KMS-11 (cell line): Measurements from ENCODE around the gene LPIN3.

Experiments
- H2AFZ ChIP-seq: fragments of 200-600 bp; sonication (generic); 2 replicates; pipeline ENCODE4 v1.6.1; 2016; ENCODE audit warnings: antibody characterized with exemption, mixed run types, low read depth
- H3K27ac ChIP-seq: fragments of 200-600 bp; sonication (generic); 2 replicates; pipeline ENCODE4 v1.6.1; 2016; ENCODE audit warnings: mild to moderate bottlenecking, mixed run types
- H3K27me3 ChIP-seq: fragments of 200-600 bp; sonication (generic); 2 replicates; pipeline ENCODE4 v1.6.1; 2017; ENCODE audit warnings: mild to moderate bottlenecking, low read depth, mixed run types, moderate library complexity; ENCODE audit not compliant: insufficient read depth
- H3K36me3 ChIP-seq: fragments of 200-600 bp; sonication (generic); 2 replicates; pipeline ENCODE4 v1.6.1; 2017; ENCODE audit warnings: mild to moderate bottlenecking, mixed run types; ENCODE audit not compliant: insufficient read depth
- H3K4me1 ChIP-seq: fragments of 200-600 bp; sonication (generic); 2 replicates; pipeline ENCODE4 v1.6.1; 2016; ENCODE audit warnings: mild to moderate bottlenecking, low read depth, mixed run types; ENCODE audit not compliant: poor library complexity, severe bottlenecking
- H3K4me2 ChIP-seq: fragments of 200-600 bp; sonication (generic); 2 replicates; pipeline ENCODE4 v1.7.0; 2016; ENCODE audit warnings: mild to moderate bottlenecking, mixed run types
- H3K4me3 ChIP-seq: fragments of 200-600 bp; sonication (generic); IDR thresholded peaks from 2 replicates; pipeline ENCODE4 v1.6.1; 2017; ENCODE audit warnings: low read depth, low read length, mixed read lengths; ENCODE audit not compliant: insufficient read depth
- H3K79me2 ChIP-seq: fragments of 200-600 bp; sonication (generic); 2 replicates; pipeline ENCODE4 v1.6.1; 2016; ENCODE audit warnings: low read depth, mixed run types; ENCODE audit not compliant: insufficient read depth
- H3K9ac ChIP-seq: fragments of 200-600 bp; sonication (generic); 2 replicates; pipeline ENCODE4 v1.6.1; 2016; ENCODE audit warnings: mild to moderate bottlenecking, mixed run types
- H4K20me1 ChIP-seq: fragments of 200-600 bp; sonication (generic); 2 replicates; pipeline ENCODE4 v1.6.1; 2016; ENCODE audit warnings: mild to moderate bottlenecking, mixed run types; ENCODE audit not compliant: insufficient read depth
- TF ChIP-seq, protein P1 (sequence below): fragments of 200-600 bp; sonication (generic); conservative IDR thresholded peaks from 2 replicates; pipeline ENCODE4 v1.6.1; 2017; ENCODE audit warnings: low read depth, mild to moderate bottlenecking, antibody characterized with exemption, low read length, moderate library complexity, mixed read lengths

LPIN3 gene

DNA sequence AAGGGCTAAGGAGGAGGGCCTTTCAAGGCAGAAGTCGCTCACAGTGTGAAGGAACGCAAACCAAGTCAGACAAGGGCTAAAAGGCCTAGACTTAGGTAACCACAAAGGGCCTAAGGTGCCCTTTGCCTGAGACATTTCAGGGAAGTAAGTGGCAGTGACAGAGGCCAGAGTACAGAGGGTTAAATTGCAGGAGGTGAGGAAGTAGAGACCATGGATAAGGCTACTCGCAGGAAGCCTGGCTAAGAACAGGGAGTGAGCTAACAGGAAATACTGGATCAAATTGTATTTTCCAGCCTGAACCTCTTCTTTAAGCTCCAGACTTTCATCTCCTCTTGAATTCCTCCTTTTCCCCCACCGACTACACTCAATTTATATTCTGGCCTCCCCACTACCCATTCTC lies 39.7 kb upstream of the LPIN3 start:
- no peaks in the 10 kb centered on the region for H3K36me3 ChIP-seq
- no peak overlapping the region for H3K4me3 ChIP-seq
- H4K20me1 ChIP-seq, result no peaks in the 10 kb centered on the region
- H3K27me3 ChIP-seq, result no peaks in the 10 kb centered on the region
- H3K4me2 ChIP-seq, result no peak overlapping the region
- no peak overlapping the region for H3K9ac ChIP-seq
- TF ChIP-seq, protein P1, sequence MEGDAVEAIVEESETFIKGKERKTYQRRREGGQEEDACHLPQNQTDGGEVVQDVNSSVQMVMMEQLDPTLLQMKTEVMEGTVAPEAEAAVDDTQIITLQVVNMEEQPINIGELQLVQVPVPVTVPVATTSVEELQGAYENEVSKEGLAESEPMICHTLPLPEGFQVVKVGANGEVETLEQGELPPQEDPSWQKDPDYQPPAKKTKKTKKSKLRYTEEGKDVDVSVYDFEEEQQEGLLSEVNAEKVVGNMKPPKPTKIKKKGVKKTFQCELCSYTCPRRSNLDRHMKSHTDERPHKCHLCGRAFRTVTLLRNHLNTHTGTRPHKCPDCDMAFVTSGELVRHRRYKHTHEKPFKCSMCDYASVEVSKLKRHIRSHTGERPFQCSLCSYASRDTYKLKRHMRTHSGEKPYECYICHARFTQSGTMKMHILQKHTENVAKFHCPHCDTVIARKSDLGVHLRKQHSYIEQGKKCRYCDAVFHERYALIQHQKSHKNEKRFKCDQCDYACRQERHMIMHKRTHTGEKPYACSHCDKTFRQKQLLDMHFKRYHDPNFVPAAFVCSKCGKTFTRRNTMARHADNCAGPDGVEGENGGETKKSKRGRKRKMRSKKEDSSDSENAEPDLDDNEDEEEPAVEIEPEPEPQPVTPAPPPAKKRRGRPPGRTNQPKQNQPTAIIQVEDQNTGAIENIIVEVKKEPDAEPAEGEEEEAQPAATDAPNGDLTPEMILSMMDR, result no peak
- no peaks in the 10 kb centered on the region for H3K4me1 ChIP-seq
- H2AFZ ChIP-seq, result no peak overlapping the region
- no peak overlapping the region for H3K27ac ChIP-seq
- no peaks in the 10 kb centered on the region for H3K79me2 ChIP-seq

DNA sequence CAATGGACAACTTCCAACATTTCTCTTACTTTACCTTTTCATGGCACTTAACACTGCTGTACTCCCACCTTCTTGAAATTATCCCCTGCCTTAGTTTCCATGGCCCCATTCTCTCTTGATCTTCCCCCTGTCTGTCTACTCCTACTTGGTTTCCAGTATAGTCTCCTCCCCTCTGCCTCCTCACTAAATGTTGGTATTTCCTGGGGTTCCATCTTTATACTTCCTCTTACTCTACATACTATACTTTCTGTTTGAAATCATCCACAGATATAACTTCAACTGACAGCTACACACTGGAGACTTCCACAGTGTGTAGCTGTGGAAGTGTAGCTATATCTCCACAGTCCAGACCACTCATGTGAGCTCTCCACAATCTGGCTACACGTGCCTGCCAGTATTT lies 36.6 kb upstream of the LPIN3 start:
- no peak overlapping the region for H3K9ac ChIP-seq
- no peaks in the 10 kb centered on the region for H3K4me1 ChIP-seq
- no peaks in the 10 kb centered on the region for H3K36me3 ChIP-seq
- TF ChIP-seq, protein P1, result no peak
- H3K4me2 ChIP-seq, result no peak overlapping the region
- no peak overlapping the region for H3K4me3 ChIP-seq
- no peaks in the 10 kb centered on the region for H4K20me1 ChIP-seq
- no peaks in the 10 kb centered on the region for H3K79me2 ChIP-seq
- H2AFZ ChIP-seq, result no peak overlapping the region
- H3K27ac ChIP-seq, result no peak overlapping the region
- H3K27me3 ChIP-seq, result no peaks in the 10 kb centered on the region

DNA sequence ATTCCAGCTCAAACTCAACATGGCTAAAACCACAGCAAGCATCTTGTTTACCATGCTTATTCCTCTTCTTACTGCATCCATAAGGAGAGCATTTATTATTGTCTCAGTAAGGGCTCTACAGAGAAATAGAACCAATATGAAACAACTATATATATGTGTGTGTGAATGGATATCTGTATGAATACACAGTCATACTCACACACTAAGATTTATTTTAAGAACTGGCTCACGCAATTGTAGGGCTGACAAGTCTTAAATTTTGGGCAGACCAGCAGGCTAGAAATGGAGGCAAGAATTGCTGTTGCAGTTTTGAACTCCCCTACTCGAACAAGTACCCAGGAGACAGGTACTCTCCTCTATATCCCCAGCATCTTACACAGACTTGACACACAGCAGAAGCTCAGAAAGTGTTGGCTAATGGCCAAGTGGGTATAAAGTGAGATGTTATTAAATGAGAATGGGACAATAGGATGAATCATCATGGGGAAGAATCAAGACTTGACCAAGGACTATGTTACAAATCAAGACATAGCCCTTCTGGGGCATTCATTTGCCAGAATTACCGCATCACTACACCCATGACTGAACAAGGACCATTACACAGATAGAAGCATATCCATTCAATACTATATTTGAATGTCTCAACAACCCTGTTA lies 36.1 kb upstream of the LPIN3 start:
- Histone ChIP-seq H2AFZ (no peak overlapping the region), H3K9ac (no peak overlapping the region), H4K20me1 (no peaks in the 10 kb centered on the region), H3K4me3 (no peak overlapping the region), H3K4me1 (no peaks in the 10 kb centered on the region), H3K27ac (no peak overlapping the region), H3K27me3 (no peaks in the 10 kb centered on the region), H3K4me2 (no peak overlapping the region), H3K79me2 (no peaks in the 10 kb centered on the region), H3K36me3 (no peaks in the 10 kb centered on the region)
- TF ChIP-seq, protein P1, result no peak

DNA sequence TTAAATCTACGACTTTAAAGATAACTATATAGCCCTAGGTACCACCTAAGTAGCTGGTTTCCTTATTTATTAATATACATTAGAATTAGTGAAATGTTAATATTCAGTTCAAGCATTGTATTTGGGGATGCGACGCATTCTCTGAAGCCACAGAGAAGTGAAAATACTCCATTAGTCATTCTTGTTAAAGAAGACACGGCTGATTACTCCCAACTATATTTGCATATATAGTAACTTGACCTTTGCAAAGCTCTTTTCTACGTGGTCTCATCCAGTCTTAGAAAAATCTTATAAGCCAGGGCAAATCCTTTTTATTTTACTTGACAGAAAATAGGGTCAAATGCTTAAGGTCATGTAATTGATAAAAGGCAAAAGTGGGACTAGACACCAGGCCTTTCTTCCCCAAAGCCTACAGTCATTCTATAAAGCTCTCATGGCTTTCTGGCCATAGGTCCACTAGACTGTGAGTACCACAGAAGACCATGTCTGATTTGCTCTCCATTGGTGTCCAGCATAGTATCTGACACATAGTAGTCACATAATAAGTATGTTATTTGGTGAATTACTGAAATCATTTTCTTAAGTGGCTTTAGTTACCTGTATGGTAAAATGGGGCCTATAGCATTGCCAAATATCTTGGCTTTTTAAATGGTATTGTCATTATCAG lies 34.4 kb upstream of the LPIN3 start:
- no peak overlapping the region for H3K9ac ChIP-seq
- no peaks in the 10 kb centered on the region for H3K79me2 ChIP-seq
- H3K27me3 ChIP-seq, result no peaks in the 10 kb centered on the region
- H4K20me1 ChIP-seq, result no peaks in the 10 kb centered on the region
- H2AFZ ChIP-seq, result no peak overlapping the region
- H3K27ac ChIP-seq, result no peak overlapping the region
- no peaks in the 10 kb centered on the region for H3K36me3 ChIP-seq
- TF ChIP-seq, protein P1, result no peak
- no peaks in the 10 kb centered on the region for H3K4me1 ChIP-seq
- no peak overlapping the region for H3K4me2 ChIP-seq
- H3K4me3 ChIP-seq, result no peak overlapping the region
